Kidney (tissue), 14 donors: Measurements from ENCODE around the gene VAPA. TPM values are rescaled to one million over a fixed set of nuclear protein-coding genes. Genes with fewer than 3 reads are reported as not detected.
A peak's percentile ranks its signal among the peaks of the same experiment; 100 is the strongest.

ENCODE experiments used
- DNase-seq, 5 donors: peaks; one replicate each; pipeline ENCODE4 v3.0.0-alpha.2; 2013 to 2020
- FAIRE-seq: peaks from 2 replicates; lab custom pipeline; 2012; peaks lifted over from hg19 to GRCh38; lab: Jason Lieb, UNC
- H3K27ac ChIP-seq, 2 donors: one replicate each; pipeline ENCODE4 v1.7.0; 2013; ENCODE audit warnings: low read depth in 2 of 2, low read length in 2 of 2, inconsistent platforms in 1 of 2
- H3K27me3 ChIP-seq: one replicate; pipeline ENCODE4 v1.7.1; 2013; ENCODE audit warnings: low read length, inconsistent platforms; ENCODE audit not compliant: control insufficient read depth, insufficient read depth
- H3K36me3 ChIP-seq, 3 donors: one replicate each; pipeline versions ENCODE4 v1.7.0 to v1.7.1; 2013; ENCODE audit warnings: low read length in 3 of 3, control low read depth in 1 of 3, inconsistent platforms in 1 of 3; ENCODE audit not compliant: insufficient read depth in 3 of 3, control insufficient read depth in 2 of 3
- H3K4me1 ChIP-seq, 3 donors: one replicate each; pipeline versions ENCODE4 v1.7.0 to v1.7.1; 2013; ENCODE audit warnings: low read length in 3 of 3, inconsistent platforms in 1 of 3, low read depth in 1 of 3; ENCODE audit not compliant: control insufficient read depth in 2 of 3, insufficient read depth in 2 of 3
- H3K4me3 ChIP-seq, 3 donors: one replicate each; pipeline versions ENCODE4 v1.7.0 to v1.8.1; 2013; ENCODE audit warnings: low read length in 3 of 3, control low read depth in 1 of 3, inconsistent platforms in 1 of 3
- H3K9ac ChIP-seq, 3 donors: one replicate each; pipeline versions ENCODE4 v1.7.0 to v1.7.1; 2013; ENCODE audit warnings: low read length in 3 of 3, control low read depth in 1 of 3, inconsistent platforms in 1 of 3
- H3K9me3 ChIP-seq, 3 donors: one replicate each; pipeline versions ENCODE4 v1.7.0 to v1.7.1; 2013; ENCODE audit warnings: low read length in 3 of 3, control low read depth in 1 of 3, inconsistent platforms in 1 of 3; ENCODE audit not compliant: control insufficient read depth in 2 of 3, insufficient read depth in 1 of 3
- intact Hi-C: fragments of 100-400 bp; cut with DNase I; formaldehyde crosslinking; loops from one replicate; pipeline ENCODE4 v1.11.1; 2022
- polyA plus RNA-seq: library from polyadenylated mRNA; stranded (reverse); fragments of 350-450 nt; fragmentation: Illumina TruSeq; extraction: RNeasy Lipid Tissue Mini Kit (QIAGEN cat#74804); gene quantifications from one replicate; pipeline ENCODE4 v1.2.3, GENCODE V29; 2014; ENCODE audit warnings: low read depth, low replicate concordance; ENCODE audit not compliant: insufficient read depth
- total RNA-seq: library from RNA; stranded (reverse); fragmentation: NEBNext Ultra II Directional; extraction: Animal tissue kit (Norgen Biotek cat#: 25700); gene quantifications from one replicate; pipeline ENCODE4 v1.2.1, GENCODE V29; 2021
- TF ChIP-seq, protein P1 (sequence below): IDR thresholded peaks from 3 replicates; pipeline ENCODE4 v1.5.1; 2012; ENCODE audit warnings: mild to moderate bottlenecking, moderate library complexity, borderline replicate concordance; ENCODE audit not compliant: insufficient read depth; ENCODE audit errors: extremely low read depth
- donor health status: control.
- donor health status: control.
- donor health status: control.
- donor health status: control.
- donor health status: control.
- donor health status: DM: yes; HTN: yes; CAD: no.
- donor health status: Normal renal cell carcinoma (clear cell type).

VAPA gene
- total and polyA plus RNA-seq, 2 donors from 2014 or later: 171 to 185 TPM

GRCh38 chr18:9919564-9920232 lies 5.9 kb downstream of the VAPA start:
- intact Hi-C loops: no loop called here
- Histone ChIP-seq H3K27ac (no peak overlapping the region), H3K9ac (no peak overlapping the region), H3K36me3 (no peaks in the 10 kb centered on the region), H3K9me3 (no peaks in the 10 kb centered on the region), H3K27me3 (no peaks in the 10 kb centered on the region), H3K4me3 (peak overlapping the region in 1 of 3 donors; percentile 1), H3K4me1 (peaks cover 8 to 33% (median 16%) of the 10 kb centered on the region in 3 donors)
- TF ChIP-seq, protein P1, sequence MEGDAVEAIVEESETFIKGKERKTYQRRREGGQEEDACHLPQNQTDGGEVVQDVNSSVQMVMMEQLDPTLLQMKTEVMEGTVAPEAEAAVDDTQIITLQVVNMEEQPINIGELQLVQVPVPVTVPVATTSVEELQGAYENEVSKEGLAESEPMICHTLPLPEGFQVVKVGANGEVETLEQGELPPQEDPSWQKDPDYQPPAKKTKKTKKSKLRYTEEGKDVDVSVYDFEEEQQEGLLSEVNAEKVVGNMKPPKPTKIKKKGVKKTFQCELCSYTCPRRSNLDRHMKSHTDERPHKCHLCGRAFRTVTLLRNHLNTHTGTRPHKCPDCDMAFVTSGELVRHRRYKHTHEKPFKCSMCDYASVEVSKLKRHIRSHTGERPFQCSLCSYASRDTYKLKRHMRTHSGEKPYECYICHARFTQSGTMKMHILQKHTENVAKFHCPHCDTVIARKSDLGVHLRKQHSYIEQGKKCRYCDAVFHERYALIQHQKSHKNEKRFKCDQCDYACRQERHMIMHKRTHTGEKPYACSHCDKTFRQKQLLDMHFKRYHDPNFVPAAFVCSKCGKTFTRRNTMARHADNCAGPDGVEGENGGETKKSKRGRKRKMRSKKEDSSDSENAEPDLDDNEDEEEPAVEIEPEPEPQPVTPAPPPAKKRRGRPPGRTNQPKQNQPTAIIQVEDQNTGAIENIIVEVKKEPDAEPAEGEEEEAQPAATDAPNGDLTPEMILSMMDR: no peak
- FAIRE-seq: no peak
- DNase-seq: no peak

DNA sequence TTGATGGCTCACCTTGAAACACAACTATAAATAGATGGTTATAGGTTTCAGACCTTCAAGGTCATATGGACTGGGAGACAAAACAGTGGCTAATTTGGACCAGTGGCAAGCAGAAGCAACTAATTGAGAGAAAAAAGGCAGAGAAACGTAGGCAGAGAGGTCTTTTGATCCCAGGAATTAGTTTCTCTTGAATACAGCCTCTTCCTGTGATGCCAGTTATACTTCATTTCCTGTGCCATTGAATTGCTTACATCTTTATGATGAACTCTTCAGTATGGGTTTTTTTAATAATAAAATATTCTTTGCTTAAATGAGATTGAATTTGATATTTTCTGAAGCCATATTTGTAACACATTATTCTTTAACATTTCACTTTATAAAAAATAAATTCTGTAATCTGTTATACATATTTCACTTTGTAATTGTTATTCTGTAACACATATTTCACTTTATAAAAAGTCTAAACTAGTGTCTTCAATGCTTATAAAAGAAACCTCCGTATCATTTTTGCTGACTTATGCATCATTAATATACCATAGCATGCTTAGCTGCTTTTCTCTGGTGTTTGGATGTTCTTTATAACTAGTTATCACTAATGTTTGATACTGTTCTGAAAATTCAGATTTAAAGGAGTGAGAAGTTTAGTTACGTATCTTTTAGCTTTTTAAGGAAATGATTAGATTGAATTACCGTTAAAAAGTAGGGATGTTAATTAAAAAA lies 8.9 kb downstream of the VAPA start:
- peak; percentile 45 for FAIRE-seq
- no peaks in the 10 kb centered on the region for H3K36me3 ChIP-seq
- TF ChIP-seq, protein P1: no peak
- no peak overlapping the region for H3K4me3 ChIP-seq
- no peaks in the 10 kb centered on the region for H3K9me3 ChIP-seq
- DNase-seq: no peak
- no peak overlapping the region for H3K27ac ChIP-seq
- intact Hi-C loops: no loop called here
- H3K4me1 ChIP-seq: peaks cover under 1 to 37% (median 13%) of the 10 kb centered on the region in 3 donors
- H3K9ac ChIP-seq: no peak overlapping the region
- H3K27me3 ChIP-seq: no peaks in the 10 kb centered on the region

DNA sequence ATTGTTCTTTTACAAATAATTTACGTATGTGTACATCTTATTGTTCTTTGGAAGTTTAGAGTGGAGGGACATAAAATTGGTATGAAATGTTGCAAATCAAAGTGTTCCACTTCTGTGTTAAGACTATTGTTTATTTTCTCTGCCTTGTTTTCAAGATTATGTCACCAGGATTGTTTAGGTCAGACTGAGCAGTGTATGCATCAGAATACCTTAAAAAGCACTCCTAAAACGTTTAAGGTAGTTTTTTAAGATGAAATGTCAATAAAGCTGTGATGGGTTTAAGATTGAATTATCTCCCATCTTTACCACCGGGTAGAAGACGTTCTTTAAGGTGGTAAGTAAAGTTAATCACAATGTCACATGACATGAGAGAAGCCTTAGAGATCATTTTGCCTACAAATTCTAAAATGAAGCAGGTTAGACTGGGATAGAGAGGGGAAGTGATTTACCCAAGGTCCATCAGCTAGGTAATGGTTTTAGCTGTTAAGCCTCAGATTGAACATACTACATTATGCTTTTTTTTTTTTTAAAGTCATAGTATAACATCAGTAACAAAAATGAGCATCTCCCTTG lies 10.6 kb downstream of the VAPA start:
- Histone ChIP-seq H3K4me1 (peaks cover 0 to 27% (median 16%) of the 10 kb centered on the region in 3 donors), H3K27ac (peak overlapping the region in 1 of 2 donors; percentile 47), H3K36me3 (no peaks in the 10 kb centered on the region), H3K9ac (no peak overlapping the region), H3K27me3 (no peaks in the 10 kb centered on the region), H3K4me3 (peak overlapping the region in 1 of 3 donors; percentile 24), H3K9me3 (no peaks in the 10 kb centered on the region)
- FAIRE-seq (no peak), DNase-seq (no peak)
- TF ChIP-seq, protein P1: no peak
- intact Hi-C loops: no loop called here
